Inflammatory macrophage (primary cell): Measurements from ENCODE around the gene MYL7.
A peak's percentile ranks its signal among the peaks of the same experiment; 100 is the strongest.

ENCODE experiments used
- DNase-seq, 2 donors: peaks; one replicate each; pipeline ENCODE4 v3.0.0-alpha.2; 2020 to 2022

The MYL7 gene

DNA sequence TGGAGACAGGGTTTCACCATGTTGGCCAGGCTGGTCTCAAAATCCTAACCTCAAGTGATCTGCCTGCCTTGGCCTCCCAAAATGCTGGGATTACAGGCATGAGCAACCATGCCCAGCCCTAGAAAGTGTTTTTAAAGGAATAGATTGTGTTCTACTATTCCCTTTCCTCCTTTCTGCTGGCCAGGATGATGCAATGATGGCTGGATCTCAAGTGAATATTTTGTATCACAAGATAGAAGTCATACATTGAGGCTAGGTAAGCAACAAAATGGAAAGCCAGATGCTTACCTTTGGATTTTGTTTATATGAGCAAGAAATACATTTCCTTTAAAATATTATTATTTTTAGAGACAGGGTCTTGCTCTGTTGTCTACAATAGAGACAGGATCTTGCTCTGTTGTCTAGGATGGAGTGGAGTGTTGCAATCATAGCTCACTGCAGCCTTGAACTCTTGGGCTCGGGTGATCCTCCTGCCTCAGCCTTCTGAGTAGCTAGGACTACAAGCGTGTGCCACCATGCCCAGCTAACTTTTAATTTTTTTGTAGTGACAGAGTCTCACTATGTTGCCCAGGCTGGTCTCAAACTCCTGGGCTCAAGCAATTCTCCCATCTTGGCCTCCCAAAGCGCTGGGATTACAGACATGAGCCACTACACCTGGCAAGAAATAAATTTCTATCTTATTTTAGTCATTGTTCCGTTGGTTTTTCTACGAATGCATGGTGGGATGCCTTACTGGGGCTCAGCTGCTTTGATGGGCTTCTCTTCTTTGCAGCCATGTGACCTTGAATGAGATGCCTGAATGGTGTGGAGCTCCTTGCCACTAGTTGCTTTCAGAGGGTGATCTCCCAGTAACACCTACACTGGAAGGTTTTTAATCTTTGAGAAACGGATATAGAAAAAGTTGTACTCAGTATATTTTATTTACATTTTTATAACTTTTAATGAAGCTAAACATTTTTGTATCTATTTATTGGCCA is 42.8 kb downstream of the MYL7 start:
- no peak for DNase-seq

DNA sequence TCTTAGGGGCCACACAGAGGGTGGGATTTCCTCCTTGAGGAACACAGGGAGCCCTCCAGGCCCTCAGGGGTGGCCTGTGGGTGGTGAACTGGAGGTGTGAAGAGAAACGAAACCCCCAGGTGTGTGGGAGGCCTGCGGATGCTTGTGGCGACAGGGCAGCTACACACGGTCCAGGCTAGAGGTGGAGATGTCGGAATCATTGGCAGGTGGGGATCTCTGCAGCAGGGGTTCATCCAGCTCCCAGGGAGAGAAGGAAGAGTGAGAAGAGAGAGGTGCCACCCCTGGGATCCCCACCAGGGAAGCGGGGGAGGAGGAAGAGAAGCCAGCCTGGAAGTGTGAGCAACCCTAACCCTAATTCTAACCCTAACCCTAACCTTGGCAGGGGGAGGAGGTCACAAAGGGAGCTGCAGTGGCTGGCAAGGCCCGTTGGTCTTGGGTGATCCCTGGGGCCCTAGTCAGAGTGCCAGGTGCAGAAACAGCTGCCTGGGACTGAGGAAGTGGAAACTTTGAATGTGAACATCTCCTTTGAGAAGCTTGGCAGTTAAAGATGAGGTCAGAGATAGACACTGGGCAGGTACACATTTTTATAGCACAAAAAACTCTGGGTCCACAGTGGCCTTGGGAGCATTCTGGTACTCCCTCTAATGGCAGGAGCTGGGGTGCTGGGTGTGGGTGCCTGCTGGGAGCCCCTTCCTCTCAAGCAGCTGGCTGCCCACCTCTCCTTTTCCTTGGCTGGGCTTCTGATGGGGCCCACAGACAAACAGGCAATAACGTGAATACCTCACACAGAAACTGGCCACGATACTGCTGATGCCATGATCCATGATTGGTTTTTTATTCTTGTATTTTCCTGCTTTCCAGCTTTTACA is 43.8 kb downstream of the MYL7 start:
- DNase-seq = no peak

DNA sequence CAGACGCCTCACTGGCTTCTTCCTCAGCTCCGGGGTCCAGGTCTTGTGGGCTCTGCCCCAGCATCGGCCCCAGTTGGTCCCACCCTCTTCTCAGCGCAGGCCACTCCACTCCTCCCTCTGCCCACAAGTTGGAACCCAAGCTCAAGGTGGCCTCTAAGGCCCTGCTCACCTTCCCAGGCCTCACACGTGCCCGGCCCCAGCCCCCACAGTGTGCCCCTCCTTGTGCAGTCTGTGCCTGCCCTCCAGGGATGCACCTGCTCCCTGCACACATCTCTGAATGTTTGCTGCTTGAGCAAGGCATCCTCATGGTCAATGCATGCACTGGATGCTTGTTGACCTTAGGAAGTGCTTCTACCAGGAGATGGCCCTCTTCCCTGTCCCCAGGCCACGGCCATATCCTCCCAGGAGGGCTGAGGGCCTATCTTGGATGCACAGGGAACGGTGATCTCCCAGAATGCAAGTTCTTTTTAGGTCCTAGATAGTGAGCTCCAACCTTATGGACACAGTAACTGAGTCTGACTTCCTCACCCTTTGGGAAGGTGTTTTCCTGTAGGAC is 44.7 kb downstream of the MYL7 start:
- DNase-seq = no peak

DNA sequence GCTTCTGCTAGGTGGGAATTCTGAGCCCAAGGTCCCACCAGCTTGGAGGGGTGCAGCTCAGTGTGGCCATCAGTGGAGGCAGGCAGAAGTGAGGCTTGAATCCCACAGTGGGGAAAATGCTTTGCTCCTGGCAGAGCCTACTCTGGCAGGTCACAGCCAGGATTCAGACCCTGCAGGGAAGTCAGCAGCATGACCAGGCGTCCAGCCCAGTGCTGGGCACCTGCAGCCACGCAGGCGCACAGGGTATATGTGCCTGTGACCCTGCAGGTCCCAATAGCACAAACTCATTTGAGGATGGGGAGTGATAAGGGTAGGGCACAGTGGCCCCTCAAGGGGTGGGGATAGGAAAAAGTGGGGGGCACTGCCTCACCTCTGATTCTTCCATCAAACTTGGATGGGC is 45.4 kb downstream of the MYL7 start:
- no peak for DNase-seq

DNA sequence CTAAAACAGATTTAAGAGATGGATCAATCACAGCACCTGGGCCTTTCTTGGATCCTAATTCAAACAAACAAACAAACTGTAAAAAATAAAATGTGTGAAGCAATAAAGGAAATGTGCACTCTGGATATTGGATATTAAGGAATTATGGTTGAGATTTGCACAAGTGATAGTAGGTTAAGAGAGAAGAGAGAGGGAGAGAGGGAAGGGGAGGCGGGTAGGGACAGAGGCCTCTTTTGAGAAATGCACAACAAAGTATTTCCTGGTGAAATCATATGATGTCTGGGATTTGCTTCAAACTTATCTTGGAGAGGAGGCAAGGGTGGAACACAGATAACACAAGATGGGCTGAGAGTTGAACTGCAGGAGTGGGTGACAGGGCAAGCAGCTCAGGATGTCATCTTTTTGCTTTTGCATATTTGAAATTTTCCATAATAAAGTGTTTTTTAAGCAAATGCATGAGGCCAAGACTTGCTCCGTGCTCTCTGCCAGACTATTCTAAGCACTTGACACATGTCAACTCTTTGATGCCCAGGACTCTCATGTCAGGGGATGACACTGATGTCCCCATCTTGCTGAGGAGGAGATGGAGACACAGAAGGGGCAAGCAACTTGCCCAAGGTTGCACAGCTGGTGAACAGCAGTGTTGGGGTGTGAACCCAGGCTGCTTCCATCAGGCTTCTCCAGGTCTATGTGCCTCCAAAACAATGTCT is 46.1 kb downstream of the MYL7 start:
- DNase-seq = no peak

DNA sequence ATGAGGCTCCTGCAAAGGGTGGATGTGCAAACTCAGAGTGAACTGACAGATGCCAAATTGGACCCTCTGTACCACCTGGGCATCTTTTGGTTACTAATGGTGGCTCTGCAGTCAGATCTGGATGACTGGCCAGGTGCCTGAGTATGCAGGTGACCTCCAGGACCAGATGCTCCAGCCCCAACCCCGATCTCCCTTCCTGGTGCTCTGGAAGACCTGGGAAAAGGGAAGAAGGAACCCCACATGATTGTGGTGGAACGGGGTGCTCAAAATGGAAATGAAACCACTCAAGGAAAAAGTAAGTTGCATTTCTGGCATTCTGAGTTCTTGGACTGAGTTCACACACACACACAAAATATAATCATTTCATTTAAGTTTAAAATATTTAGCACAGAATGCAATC is 46.8 kb downstream of the MYL7 start:
- DNase-seq = peak in 1 of 2 donors; percentile 6

DNA sequence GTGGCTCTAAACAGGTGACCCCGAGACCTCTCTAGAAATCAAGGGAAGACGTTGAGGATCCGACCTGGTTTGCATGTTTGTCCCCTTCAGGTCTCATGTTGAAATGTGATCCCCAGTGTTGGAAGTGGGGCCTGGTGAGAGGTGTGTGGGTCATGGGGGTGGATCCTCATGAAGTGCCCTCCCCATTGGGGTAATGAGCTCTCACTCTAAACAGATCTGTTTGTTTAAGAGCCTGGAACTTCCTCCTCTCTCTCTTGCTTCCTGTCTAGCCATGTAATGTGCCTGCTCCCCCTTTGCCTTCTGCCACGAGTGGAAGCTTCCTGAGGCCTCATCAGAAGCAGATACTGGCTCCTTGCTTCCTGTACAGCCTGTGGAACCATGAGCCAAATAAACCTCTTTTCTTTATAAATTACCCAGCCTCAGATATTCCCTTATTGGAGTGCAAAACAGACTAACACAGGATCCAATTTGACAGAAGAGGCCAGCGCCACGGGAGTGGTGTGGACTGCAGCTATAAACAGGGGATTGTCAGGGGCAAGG is 48.0 kb downstream of the MYL7 start:
- DNase-seq = no peak
